Liver (tissue), 9 donors: ENCODE results near the gene CAT. TPM values are rescaled to one million over a fixed set of nuclear protein-coding genes. Genes with fewer than 3 reads are reported as not detected.

Experiments used
- DNase-seq: peaks from one replicate; pipeline ENCODE4 v3.0.0-alpha.2; 2017; ENCODE audit warnings: low spot score
- H3K27ac ChIP-seq, 2 donors: one replicate each; pipeline ENCODE4 v1.7.0; 2013; ENCODE audit warnings: inconsistent platforms in 2 of 2, low read length in 2 of 2, control low read depth in 1 of 2, low read depth in 1 of 2, mild to moderate bottlenecking in 1 of 2
- H3K27me3 ChIP-seq, 4 donors: one replicate each; pipeline versions ENCODE4 v1.6.1 to v1.7.0; 2013; ENCODE audit warnings: low read length in 3 of 4, inconsistent platforms in 1 of 4, mild to moderate bottlenecking in 1 of 4, moderate library complexity in 1 of 4; ENCODE audit not compliant: control insufficient read depth in 4 of 4, insufficient read depth in 4 of 4
- H3K36me3 ChIP-seq, 4 donors: one replicate each; pipeline versions ENCODE4 v1.6.1 to v1.7.0; 2013; ENCODE audit warnings: low read length in 3 of 4, mild to moderate bottlenecking in 3 of 4, low read depth in 1 of 4, moderate library complexity in 1 of 4; ENCODE audit not compliant: control insufficient read depth in 4 of 4, insufficient read depth in 3 of 4
- H3K4me1 ChIP-seq, 4 donors: one replicate each; pipeline versions ENCODE4 v1.6.1 to v1.7.0; 2013; ENCODE audit warnings: low read length in 3 of 4, mild to moderate bottlenecking in 3 of 4, moderate library complexity in 1 of 4; ENCODE audit not compliant: control insufficient read depth in 4 of 4, insufficient read depth in 4 of 4
- H3K4me3 ChIP-seq, 3 donors: one replicate each; pipeline versions ENCODE4 v1.6.1 to v1.7.0; 2013; ENCODE audit warnings: low read length in 3 of 3, control low read depth in 1 of 3, low read depth in 1 of 3, mild to moderate bottlenecking in 1 of 3
- H3K9ac ChIP-seq, 2 donors: one replicate each; pipeline ENCODE4 v1.7.0; 2013; ENCODE audit warnings: low read length in 2 of 2, mild to moderate bottlenecking in 2 of 2, moderate library complexity in 2 of 2, control low read depth in 1 of 2, low read depth in 1 of 2
- H3K9me3 ChIP-seq, 4 donors: one replicate each; pipeline versions ENCODE4 v1.6.1 to v1.7.0; 2013; ENCODE audit warnings: low read length in 3 of 4; ENCODE audit not compliant: control insufficient read depth in 4 of 4
- EGR1 ChIP-seq, 2 donors: IDR thresholded peaks; 2 replicates each; pipeline ENCODE4 v1.6.1; 2016 to 2018; ENCODE audit warnings: antibody characterized with exemption in 2 of 2, low read depth in 2 of 2
- FOXA1 ChIP-seq: IDR thresholded peaks from 2 replicates; pipeline ENCODE4 v1.6.1; 2016; ENCODE audit warnings: antibody characterized with exemption
- FOXA2 ChIP-seq: IDR thresholded peaks from 2 replicates; pipeline ENCODE4 v1.6.1; 2016; ENCODE audit warnings: antibody characterized with exemption
- GABPA ChIP-seq, 2 donors: IDR thresholded peaks in 1 of 2; conservative IDR thresholded peaks in 1 of 2; 2 replicates each; pipeline ENCODE4 v1.6.1; 2016; ENCODE audit warnings: antibody characterized with exemption in 2 of 2, mild to moderate bottlenecking in 1 of 2, moderate library complexity in 1 of 2
- HNF4A ChIP-seq, 2 donors: conservative IDR thresholded peaks; 2 replicates each; pipeline ENCODE4 v1.6.1; 2016; ENCODE audit warnings: antibody characterized with exemption in 2 of 2, mild to moderate bottlenecking in 2 of 2
- HNF4G ChIP-seq: IDR thresholded peaks from 2 replicates; pipeline ENCODE4 v1.6.1; 2016; ENCODE audit warnings: antibody characterized with exemption
- JUND ChIP-seq, 2 donors: IDR thresholded peaks; 2 replicates each; pipeline ENCODE4 v1.6.1; 2016; ENCODE audit warnings: antibody characterized with exemption in 2 of 2
- NR2F2 ChIP-seq: IDR thresholded peaks from 2 replicates; pipeline ENCODE4 v1.6.1; 2016; ENCODE audit warnings: antibody characterized with exemption
- RAD21 ChIP-seq, 2 donors: IDR thresholded peaks; 2 replicates each; pipeline ENCODE4 v1.6.1; 2016; ENCODE audit warnings: antibody characterized with exemption in 2 of 2, mild to moderate bottlenecking in 2 of 2
- RXRA ChIP-seq, 2 donors: IDR thresholded peaks; 2 replicates each; pipeline ENCODE4 v1.6.1; 2017 to 2018; ENCODE audit warnings: antibody characterized with exemption in 2 of 2, mild to moderate bottlenecking in 1 of 2
- SP1 ChIP-seq: IDR thresholded peaks from 2 replicates; pipeline ENCODE4 v1.6.1; 2018; ENCODE audit warnings: antibody characterized with exemption, mild to moderate bottlenecking
- TAF1 ChIP-seq: conservative IDR thresholded peaks from 2 replicates; pipeline ENCODE4 v1.6.1; 2016; ENCODE audit warnings: antibody characterized with exemption, mild to moderate bottlenecking
- YY1 ChIP-seq: IDR thresholded peaks from 2 replicates; pipeline ENCODE4 v1.6.1; 2016; ENCODE audit warnings: antibody characterized with exemption, mild to moderate bottlenecking
- WGBS: extraction: QIAGEN DNeasy Blood & Tissue Kit; methylation state at CpG from one replicate; pipeline ENCODE4 v1.1.7; 2013; 5-methylcytosine and 5-hydroxymethylcytosine counted together
- polyA plus RNA-seq, 2 donors: library from polyadenylated mRNA; stranded (reverse) in 1 of 2; unstranded in 1 of 2; fragments of 200-250 nt in 1 of 2; fragments of >200 nt in 1 of 2; fragmentation: Nextera tagmentation in 1 of 2; extraction: Ambion mirVana in 1 of 2; gene quantifications; one replicate each; pipeline versions ENCODE4 v1.2.1 to v1.2.3, GENCODE V29; 2013 to 2015
- total RNA-seq, 2 donors: library from RNA; depleted of rRNA; stranded (reverse); fragments of >200 nt; gene quantifications; one replicate each; pipeline ENCODE4 v1.2.3, GENCODE V29; 2014
- TF ChIP-seq, protein P1 (sequence below): IDR thresholded peaks from 2 replicates; pipeline ENCODE4 v1.6.1; 2016; ENCODE audit warnings: antibody characterized with exemption, mild to moderate bottlenecking
- TF ChIP-seq, protein P2 (sequence below): fragments of 150-350 bp; IDR thresholded peaks from 2 replicates; pipeline ENCODE4 v1.5.1; 2017; ENCODE audit warnings: improper control_type of control experiment, low read depth, low read length; ENCODE audit not compliant: missing input control
- TF ChIP-seq, protein P3 (sequence below): IDR thresholded peaks from 2 replicates; pipeline ENCODE4 v1.6.1; 2016; ENCODE audit warnings: antibody characterized with exemption
- TF ChIP-seq, protein P4 (sequence below): IDR thresholded peaks from 2 replicates; pipeline ENCODE4 v1.6.1; 2016; ENCODE audit warnings: antibody characterized with exemption
- TF ChIP-seq, protein P5 (sequence below): IDR thresholded peaks from 2 replicates; pipeline ENCODE4 v1.6.1; 2016; ENCODE audit warnings: antibody characterized with exemption
- donor health status: healthy.
- donor health status: healthy.
- donor health status: healthy.
- donor health status: healthy.
- donor health status: healthy.

CAT gene
- total and polyA plus RNA-seq, 4 donors: 270 to 620 (median 388) TPM

DNA sequence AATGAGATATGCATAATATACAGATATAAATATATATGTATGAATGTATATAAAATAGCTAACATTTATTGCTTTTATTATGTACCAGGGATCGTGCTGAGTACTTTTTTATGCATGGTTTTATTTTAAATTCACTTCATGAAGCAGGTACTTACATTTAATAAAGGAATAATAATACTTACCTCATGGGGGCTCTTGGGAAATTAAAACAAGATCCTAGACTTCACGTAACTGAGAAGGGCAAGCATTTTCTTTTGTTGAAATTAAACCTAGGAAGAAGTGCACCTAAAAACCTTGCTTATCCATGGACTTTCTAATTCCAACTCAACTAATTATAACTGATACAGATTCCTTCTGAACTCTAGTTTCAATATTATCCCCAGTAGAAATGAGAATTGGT is 40.9 kb upstream of the CAT start:
- H3K36me3 ChIP-seq: no peaks in the 10 kb centered on the region
- peaks cover 0 to under 1% (median 0%) of the 10 kb centered on the region in 4 donors for H3K4me1 ChIP-seq
- H3K27me3 ChIP-seq: no peaks in the 10 kb centered on the region
- no peak for DNase-seq
- no peak overlapping the region for H3K27ac ChIP-seq
- WGBS: 88% methylated on average over 2 of the region's 2 CpGs
- peaks cover 0 to 5% (median 0%) of the 10 kb centered on the region in 4 donors for H3K9me3 ChIP-seq
- TF ChIP-seq RAD21 (IDR thresholded peaks at IDR 0.05) (no peak), JUND (IDR thresholded peaks at IDR 0.05) (no peak), TAF1 (no peak), NR2F2 (no peak), GABPA (IDR thresholded peaks at IDR 0.05 in 1 of 2, conservative IDR thresholded peaks at IDR 0.05 in 1 of 2) (no peak), HNF4G (no peak), YY1 (no peak), FOXA2 (no peak), SP1 (no peak), EGR1 (IDR thresholded peaks at IDR 0.05; ENCODE audit: low read depth in 2 of 2) (no peak), RXRA (IDR thresholded peaks at IDR 0.05) (no peak), FOXA1 (no peak)
- TF ChIP-seq, protein P1, sequence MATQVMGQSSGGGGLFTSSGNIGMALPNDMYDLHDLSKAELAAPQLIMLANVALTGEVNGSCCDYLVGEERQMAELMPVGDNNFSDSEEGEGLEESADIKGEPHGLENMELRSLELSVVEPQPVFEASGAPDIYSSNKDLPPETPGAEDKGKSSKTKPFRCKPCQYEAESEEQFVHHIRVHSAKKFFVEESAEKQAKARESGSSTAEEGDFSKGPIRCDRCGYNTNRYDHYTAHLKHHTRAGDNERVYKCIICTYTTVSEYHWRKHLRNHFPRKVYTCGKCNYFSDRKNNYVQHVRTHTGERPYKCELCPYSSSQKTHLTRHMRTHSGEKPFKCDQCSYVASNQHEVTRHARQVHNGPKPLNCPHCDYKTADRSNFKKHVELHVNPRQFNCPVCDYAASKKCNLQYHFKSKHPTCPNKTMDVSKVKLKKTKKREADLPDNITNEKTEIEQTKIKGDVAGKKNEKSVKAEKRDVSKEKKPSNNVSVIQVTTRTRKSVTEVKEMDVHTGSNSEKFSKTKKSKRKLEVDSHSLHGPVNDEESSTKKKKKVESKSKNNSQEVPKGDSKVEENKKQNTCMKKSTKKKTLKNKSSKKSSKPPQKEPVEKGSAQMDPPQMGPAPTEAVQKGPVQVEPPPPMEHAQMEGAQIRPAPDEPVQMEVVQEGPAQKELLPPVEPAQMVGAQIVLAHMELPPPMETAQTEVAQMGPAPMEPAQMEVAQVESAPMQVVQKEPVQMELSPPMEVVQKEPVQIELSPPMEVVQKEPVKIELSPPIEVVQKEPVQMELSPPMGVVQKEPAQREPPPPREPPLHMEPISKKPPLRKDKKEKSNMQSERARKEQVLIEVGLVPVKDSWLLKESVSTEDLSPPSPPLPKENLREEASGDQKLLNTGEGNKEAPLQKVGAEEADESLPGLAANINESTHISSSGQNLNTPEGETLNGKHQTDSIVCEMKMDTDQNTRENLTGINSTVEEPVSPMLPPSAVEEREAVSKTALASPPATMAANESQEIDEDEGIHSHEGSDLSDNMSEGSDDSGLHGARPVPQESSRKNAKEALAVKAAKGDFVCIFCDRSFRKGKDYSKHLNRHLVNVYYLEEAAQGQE: no peak
- TF ChIP-seq, protein P2, sequence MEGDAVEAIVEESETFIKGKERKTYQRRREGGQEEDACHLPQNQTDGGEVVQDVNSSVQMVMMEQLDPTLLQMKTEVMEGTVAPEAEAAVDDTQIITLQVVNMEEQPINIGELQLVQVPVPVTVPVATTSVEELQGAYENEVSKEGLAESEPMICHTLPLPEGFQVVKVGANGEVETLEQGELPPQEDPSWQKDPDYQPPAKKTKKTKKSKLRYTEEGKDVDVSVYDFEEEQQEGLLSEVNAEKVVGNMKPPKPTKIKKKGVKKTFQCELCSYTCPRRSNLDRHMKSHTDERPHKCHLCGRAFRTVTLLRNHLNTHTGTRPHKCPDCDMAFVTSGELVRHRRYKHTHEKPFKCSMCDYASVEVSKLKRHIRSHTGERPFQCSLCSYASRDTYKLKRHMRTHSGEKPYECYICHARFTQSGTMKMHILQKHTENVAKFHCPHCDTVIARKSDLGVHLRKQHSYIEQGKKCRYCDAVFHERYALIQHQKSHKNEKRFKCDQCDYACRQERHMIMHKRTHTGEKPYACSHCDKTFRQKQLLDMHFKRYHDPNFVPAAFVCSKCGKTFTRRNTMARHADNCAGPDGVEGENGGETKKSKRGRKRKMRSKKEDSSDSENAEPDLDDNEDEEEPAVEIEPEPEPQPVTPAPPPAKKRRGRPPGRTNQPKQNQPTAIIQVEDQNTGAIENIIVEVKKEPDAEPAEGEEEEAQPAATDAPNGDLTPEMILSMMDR: no peak
- TF ChIP-seq, protein P3, sequence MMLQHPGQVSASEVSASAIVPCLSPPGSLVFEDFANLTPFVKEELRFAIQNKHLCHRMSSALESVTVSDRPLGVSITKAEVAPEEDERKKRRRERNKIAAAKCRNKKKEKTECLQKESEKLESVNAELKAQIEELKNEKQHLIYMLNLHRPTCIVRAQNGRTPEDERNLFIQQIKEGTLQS: no peak
- TF ChIP-seq, protein P4, sequence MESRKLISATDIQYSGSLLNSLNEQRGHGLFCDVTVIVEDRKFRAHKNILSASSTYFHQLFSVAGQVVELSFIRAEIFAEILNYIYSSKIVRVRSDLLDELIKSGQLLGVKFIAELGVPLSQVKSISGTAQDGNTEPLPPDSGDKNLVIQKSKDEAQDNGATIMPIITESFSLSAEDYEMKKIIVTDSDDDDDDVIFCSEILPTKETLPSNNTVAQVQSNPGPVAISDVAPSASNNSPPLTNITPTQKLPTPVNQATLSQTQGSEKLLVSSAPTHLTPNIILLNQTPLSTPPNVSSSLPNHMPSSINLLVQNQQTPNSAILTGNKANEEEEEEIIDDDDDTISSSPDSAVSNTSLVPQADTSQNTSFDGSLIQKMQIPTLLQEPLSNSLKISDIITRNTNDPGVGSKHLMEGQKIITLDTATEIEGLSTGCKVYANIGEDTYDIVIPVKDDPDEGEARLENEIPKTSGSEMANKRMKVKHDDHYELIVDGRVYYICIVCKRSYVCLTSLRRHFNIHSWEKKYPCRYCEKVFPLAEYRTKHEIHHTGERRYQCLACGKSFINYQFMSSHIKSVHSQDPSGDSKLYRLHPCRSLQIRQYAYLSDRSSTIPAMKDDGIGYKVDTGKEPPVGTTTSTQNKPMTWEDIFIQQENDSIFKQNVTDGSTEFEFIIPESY: no peak
- TF ChIP-seq, protein P5, sequence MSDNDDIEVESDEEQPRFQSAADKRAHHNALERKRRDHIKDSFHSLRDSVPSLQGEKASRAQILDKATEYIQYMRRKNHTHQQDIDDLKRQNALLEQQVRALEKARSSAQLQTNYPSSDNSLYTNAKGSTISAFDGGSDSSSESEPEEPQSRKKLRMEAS: no peak
- H3K4me3 ChIP-seq: no peak overlapping the region
- H3K9ac ChIP-seq: no peak overlapping the region

DNA sequence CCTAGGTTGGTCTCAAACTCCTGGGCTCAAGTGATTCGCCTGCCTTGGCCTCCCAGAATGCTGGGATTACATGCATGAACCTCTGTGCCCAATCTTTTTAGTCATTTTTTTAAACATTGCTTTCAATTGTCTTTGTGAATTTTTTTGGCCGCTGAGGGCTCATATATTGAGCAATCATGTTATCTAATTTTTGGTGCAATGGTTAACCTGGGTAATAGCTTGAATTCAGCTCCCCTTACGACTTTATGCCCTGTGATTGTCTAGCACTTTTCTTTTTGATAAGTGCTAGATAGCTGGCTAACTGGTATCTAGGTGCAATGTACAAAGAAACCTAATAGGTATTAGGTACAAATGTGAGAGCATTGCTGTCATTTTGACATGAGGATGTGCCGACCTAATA is 35.3 kb upstream of the CAT start:
- H3K9me3 ChIP-seq: no peaks in the 10 kb centered on the region
- WGBS: 27% methylated on average over 4 of the region's 4 CpGs
- H3K4me3 ChIP-seq: no peak overlapping the region
- H3K36me3 ChIP-seq: no peaks in the 10 kb centered on the region
- H3K27me3 ChIP-seq: no peaks in the 10 kb centered on the region
- DNase-seq: no peak
- no peak overlapping the region for H3K9ac ChIP-seq
- H3K27ac ChIP-seq: peak overlapping the region; percentile 8 to 73
- H3K4me1 ChIP-seq: peaks cover 4 to 52% (median 27%) of the 10 kb centered on the region in 4 donors
- TF ChIP-seq TAF1 (peak; percentile 17), FOXA1 (no peak), FOXA2 (no peak), RAD21 (IDR thresholded peaks at IDR 0.05) (peak; percentile 21 to 48), HNF4A (conservative IDR thresholded peaks at IDR 0.05) (peak; percentile 35 to 65), GABPA (IDR thresholded peaks at IDR 0.05 in 1 of 2, conservative IDR thresholded peaks at IDR 0.05 in 1 of 2) (no peak)
- TF ChIP-seq, protein P4: peak; percentile 36
- TF ChIP-seq, protein P5: no peak
- TF ChIP-seq, protein P1: no peak
